ENCODE data around the gene CLK3. TPM values are rescaled to one million over a fixed set of nuclear protein-coding genes. Genes with fewer than 3 reads are reported as not detected.
A peak's percentile ranks its signal among the peaks of the same experiment; 100 is the strongest.
"Not testable (repeated sequence)": the region's sequence is repeated elsewhere in the genome, so short reads cannot be mapped to it uniquely, and the experiment has no call there.

The CLK3 gene
- total RNA-seq, 8 experiments from 2014 or later: 61.4 to 116 (median 77.9) TPM

- 80 to 100% (median 96%) methylated on average over 1 to 7 of the region's 8 CpGs; no CpG with 5 or more reads in 1 of the 10 experiments for WGBS, 10 experiments
- H3K4me3 ChIP-seq; H3K4me1 ChIP-seq (replicated peaks in 1 of 2); ATAC-seq (replicated peaks in 6 of 8); H3K27ac ChIP-seq; in situ Hi-C loops (cut with MboI; ENCODE audit: low pct_unique_long_range_greater_than_20kb in 2 of 9, low sequenced_read_pairs in 9 of 9, unreplicated experiment in 9 of 9): not testable (repeated sequence)
These were observed 45.6 kb downstream of the CLK3 start for GRCh38 chr15:74661280-74661679.

DNA sequence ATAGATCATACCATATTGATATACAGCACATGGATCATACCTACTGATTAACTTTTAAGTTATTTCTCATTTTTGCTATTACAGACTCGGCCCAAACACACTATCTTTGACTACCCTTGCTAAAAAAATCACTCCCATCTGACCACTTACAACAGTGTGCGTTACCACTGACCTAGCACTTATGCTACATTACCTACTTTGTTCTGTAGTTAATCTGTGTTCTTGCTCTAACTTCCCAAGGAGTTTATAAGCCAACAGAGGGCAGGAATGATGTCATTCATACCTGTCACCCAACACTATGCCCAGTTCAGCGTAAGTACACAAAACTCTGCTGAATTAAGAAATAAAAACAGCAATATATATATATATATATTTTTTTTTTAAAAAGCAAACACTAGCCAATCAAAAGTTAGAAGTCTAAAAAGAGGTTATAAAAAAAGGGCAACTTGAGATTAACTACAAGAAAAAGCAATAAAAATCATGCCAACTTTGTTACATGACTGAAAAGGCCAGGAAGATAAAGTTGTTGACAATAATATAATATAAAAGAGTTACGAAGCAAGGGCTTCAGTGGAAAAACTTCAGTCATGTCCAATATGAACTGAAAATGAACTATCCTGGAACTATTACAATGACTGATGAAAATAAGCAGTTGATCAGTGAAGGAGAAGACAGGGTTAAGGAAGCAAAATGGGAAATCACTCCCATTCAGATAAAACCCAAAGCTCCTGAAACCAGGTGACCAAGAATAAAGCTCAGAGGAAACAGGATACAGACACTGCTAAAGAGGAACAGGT is 46.6 kb downstream of the CLK3 start:
- peak in 1 of 8 experiments; percentile 17 for ATAC-seq (replicated peaks in 6 of 8)
- Histone ChIP-seq H3K4me1 (replicated peaks in 1 of 2) (peaks cover 0 to 3% of the 10 kb centered on the region in 2 donors), H3K27ac (no peak overlapping the region), H3K4me3 (no peak overlapping the region)
- in situ Hi-C loops (cut with MboI; ENCODE audit: low pct_unique_long_range_greater_than_20kb in 2 of 9, low sequenced_read_pairs in 9 of 9, unreplicated experiment in 9 of 9): no loop called here
- WGBS, 10 experiments: 55 to 92% (median 90%) methylated on average over 2 to 4 of the region's 4 CpGs

- no peak for ATAC-seq (replicated peaks in 6 of 8)
- Histone ChIP-seq H3K27ac (no peak overlapping the region), H3K4me1 (replicated peaks in 1 of 2) (peaks cover 0 to 3% of the 10 kb centered on the region in 2 donors), H3K4me3 (no peak overlapping the region)
- in situ Hi-C loops (cut with MboI; ENCODE audit: low pct_unique_long_range_greater_than_20kb in 2 of 9, low sequenced_read_pairs in 9 of 9, unreplicated experiment in 9 of 9): no loop called here
- WGBS, 10 experiments: 79 to 91% (median 84%) methylated on average over 5 to 8 of the region's 8 CpGs
These were observed 47.8 kb downstream of the CLK3 start for GRCh38 chr15:74663303-74664027.

DNA sequence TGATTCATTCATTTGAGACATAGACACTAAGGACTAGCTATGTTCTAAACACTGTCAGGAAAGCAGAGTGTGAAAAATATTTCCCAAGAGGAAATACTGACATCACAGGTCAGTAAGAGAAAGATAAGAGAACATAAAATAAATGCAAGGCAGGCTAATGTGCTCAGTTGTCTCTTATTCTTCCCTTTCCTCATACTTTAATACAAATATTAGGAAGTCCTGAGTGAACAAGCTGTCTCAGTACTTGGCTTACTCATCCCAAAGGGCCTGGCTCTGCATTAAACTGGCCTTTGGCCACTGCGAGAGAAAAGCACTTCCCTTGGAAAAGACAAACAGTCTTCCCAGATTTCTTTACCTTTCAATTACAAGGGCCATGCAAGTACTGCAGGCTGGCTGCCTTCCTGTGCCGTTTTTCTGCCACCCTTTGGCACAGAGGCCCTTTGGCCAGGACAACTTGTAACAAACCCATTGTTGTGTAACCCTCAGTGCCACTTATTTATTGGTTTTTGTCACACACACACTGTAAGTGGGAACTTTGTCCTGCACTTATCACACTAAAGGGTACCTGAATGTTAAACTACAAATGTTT is 48.5 kb downstream of the CLK3 start:
- WGBS, 10 experiments: 0 to 100% (median 47%) methylated on average over 1 to 2 of the region's 2 CpGs; no CpG with 5 or more reads in 2 of the 10 experiments
- peak in 4 of 8 experiments; percentile 16 to 57 (median 40) for ATAC-seq (replicated peaks in 6 of 8)
- Histone ChIP-seq H3K4me1 (replicated peaks in 1 of 2) (peaks cover 0 to 3% of the 10 kb centered on the region in 2 donors), H3K4me3 (no peak overlapping the region), H3K27ac (no peak overlapping the region)
- in situ Hi-C loops (cut with MboI; ENCODE audit: low pct_unique_long_range_greater_than_20kb in 2 of 9, low sequenced_read_pairs in 9 of 9, unreplicated experiment in 9 of 9): no loop called here

DNA sequence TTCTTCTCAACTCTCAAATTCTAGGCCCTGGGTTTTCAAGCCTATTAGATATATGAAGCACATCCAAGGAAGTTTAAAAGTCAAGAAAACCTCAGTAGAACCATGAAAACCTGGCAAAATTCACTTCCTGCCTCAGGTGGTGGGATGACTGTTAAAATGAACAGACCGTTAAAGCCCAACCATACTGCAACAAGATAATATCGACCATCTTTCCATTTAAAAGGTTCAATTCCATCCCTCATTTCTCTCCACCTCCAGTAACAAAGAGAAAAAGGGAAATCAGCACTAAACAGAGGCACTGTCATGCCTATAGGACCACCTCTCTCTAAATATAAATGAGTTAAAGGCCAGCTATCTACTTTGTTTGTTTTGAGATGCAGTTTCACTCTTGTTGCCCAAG is 49.0 kb downstream of the CLK3 start:
- in situ Hi-C loops (cut with MboI; ENCODE audit: low pct_unique_long_range_greater_than_20kb in 2 of 9, low sequenced_read_pairs in 9 of 9, unreplicated experiment in 9 of 9): no loop called here
- peaks cover 0 to 3% of the 10 kb centered on the region in 2 donors for H3K4me1 ChIP-seq (replicated peaks in 1 of 2)
- WGBS, 10 experiments: 76 to 94% (median 80%) methylated on average over 1 to 2 of the region's 2 CpGs; no CpG with 5 or more reads in 2 of the 10 experiments
- no peak overlapping the region for H3K4me3 ChIP-seq
- no peak for ATAC-seq (replicated peaks in 6 of 8)
- H3K27ac ChIP-seq: no peak overlapping the region

GRCh38 chr15:74667975-74668374 is 52.3 kb downstream of the CLK3 start:
- in situ Hi-C loops (cut with MboI; ENCODE audit: low pct_unique_long_range_greater_than_20kb in 2 of 9, low sequenced_read_pairs in 9 of 9, unreplicated experiment in 9 of 9): no loop called here
- H3K27ac ChIP-seq: no peak overlapping the region
- no peak for ATAC-seq (replicated peaks in 6 of 8)
- H3K4me3 ChIP-seq: no peak overlapping the region
- WGBS, 10 experiments: 25 to 100% (median 100%) methylated on average over 1 of the region's 1 CpG
- H3K4me1 ChIP-seq (replicated peaks in 1 of 2): peaks cover 0 to 3% of the 10 kb centered on the region in 2 donors

- in situ Hi-C loops (cut with MboI; ENCODE audit: low pct_unique_long_range_greater_than_20kb in 2 of 9, low sequenced_read_pairs in 9 of 9, unreplicated experiment in 9 of 9): no loop called here
- 81 to 100% (median 93%) methylated on average over 1 to 3 of the region's 4 CpGs; no CpG with 5 or more reads in 2 of the 10 experiments for WGBS, 10 experiments
- ATAC-seq (replicated peaks in 6 of 8): no peak
- Histone ChIP-seq H3K4me1 (replicated peaks in 1 of 2) (no peaks in the 10 kb centered on the region), H3K27ac (no peak overlapping the region), H3K4me3 (no peak overlapping the region)
These were observed 54.0 kb downstream of the CLK3 start for GRCh38 chr15:74669627-74670026.

DNA sequence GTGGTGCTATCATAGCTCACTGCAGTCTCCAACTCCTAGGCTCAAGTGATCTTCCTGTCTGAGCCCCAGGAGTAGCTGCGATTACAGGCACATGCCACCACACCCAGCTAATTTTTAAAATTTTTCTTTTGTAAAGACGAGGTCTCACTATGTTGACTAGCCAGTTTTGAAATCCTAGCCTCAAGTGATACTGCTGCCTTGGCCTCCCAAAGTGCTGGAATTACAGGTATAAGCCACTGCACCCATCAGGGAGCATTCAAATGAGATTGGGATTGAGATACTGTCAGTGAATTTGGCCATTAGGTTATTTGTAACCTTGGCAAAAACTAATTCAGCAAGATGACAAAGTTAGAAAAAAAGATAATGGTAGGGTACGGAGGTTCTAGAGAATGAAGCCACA is 58.5 kb downstream of the CLK3 start:
- ATAC-seq (replicated peaks in 6 of 8): no peak
- in situ Hi-C loops (cut with MboI; ENCODE audit: low pct_unique_long_range_greater_than_20kb in 2 of 9, low sequenced_read_pairs in 9 of 9, unreplicated experiment in 9 of 9): no loop called here
- WGBS, 10 experiments: 83 to 100% (median 96%) methylated on average over 1 to 3 of the region's 3 CpGs
- Histone ChIP-seq H3K4me3 (no peak overlapping the region), H3K27ac (no peak overlapping the region), H3K4me1 (replicated peaks in 1 of 2) (no peaks in the 10 kb centered on the region)

DNA sequence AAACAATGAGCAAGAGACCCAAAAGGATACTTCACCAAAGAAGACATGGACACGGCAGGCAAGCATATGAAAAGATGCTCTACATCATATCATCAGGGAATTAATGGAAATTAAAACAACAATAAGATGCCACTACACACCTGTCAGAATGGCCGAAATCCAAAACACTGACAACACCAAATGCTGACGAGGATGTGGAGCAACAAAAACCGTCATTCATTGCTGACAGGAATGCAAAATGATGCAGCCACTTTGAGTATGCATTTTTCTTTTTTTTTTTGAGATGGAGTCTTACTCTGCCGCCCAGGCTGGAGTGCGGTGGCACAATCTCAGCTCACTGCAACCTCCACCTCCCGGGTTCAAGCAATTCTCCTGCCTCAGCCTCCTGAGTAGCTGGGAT is 61.2 kb downstream of the CLK3 start:
- in situ Hi-C loops (cut with MboI; ENCODE audit: low pct_unique_long_range_greater_than_20kb in 2 of 9, low sequenced_read_pairs in 9 of 9, unreplicated experiment in 9 of 9): no loop called here
- H3K4me1 ChIP-seq (replicated peaks in 1 of 2): no peaks in the 10 kb centered on the region
- no peak overlapping the region for H3K4me3 ChIP-seq
- WGBS, 10 experiments: 40 to 100% (median 86%) methylated on average over 1 to 7 of the region's 7 CpGs; no CpG with 5 or more reads in 2 of the 10 experiments
- no peak overlapping the region for H3K27ac ChIP-seq
- no peak for ATAC-seq (replicated peaks in 6 of 8)

Other genes starting within 250 kb of the CLK3 start
- 1 to 10 TPM in 4 of 8 experiments, under 1 TPM in 1, not detected in 3; 0.46 to 3.1 (median 2.3) TPM for gene CYP11A1, start 248.2 kb upstream of the CLK3 start, total RNA-seq
- 10 to 100 TPM in 4 of 8 experiments, 1 to 10 TPM in 2, under 1 TPM in 2; 0.45 to 16.5 (median 9.6) TPM for gene SEMA7A, start 181.9 kb upstream of the CLK3 start, total RNA-seq
- 10 to 100 TPM; 34.5 to 48.1 (median 43.2) TPM for gene UBL7, start 154.7 kb upstream of the CLK3 start, total RNA-seq
- 10 to 100 TPM in 3 of 8 experiments, 1 to 10 TPM in 5; 1.1 to 22.6 (median 7.2) TPM for gene ARID3B, start 74.6 kb upstream of the CLK3 start, total RNA-seq
- 10 to 100 TPM in 7 of 8 experiments, 1 to 10 TPM in 1; 8.8 to 47.1 (median 29.1) TPM for gene EDC3, start 80.2 kb downstream of the CLK3 start, total RNA-seq
- 1 to 10 TPM in 2 of 8 experiments, under 1 TPM in 5, not detected in 1; 0.21 to 3.8 (median 0.73) TPM for gene CYP1A1, start 109.7 kb downstream of the CLK3 start, total RNA-seq
- under 1 TPM in 4 of 8 experiments, not detected in 4; 0.13 to 0.47 (median 0.14) TPM for gene CYP1A2, start 133.0 kb downstream of the CLK3 start, total RNA-seq
- gene CSK, start 166.2 kb downstream of the CLK3 start, total RNA-seq: 100 to 1,000 TPM in 2 of 8 experiments, 10 to 100 TPM in 6; 15.6 to 155 (median 27.0) TPM
- gene LMAN1L, start 197.0 kb downstream of the CLK3 start, total RNA-seq: 1 to 10 TPM in 2 of 8 experiments, under 1 TPM in 5, not detected in 1; 0.08 to 1.8 (median 0.32) TPM
- gene CPLX3, start 210.8 kb downstream of the CLK3 start, total RNA-seq: under 1 TPM in 7 of 8 experiments, not detected in 1; 0.11 to 0.66 (median 0.32) TPM
- 10 to 100 TPM; 19.8 to 37.2 (median 28.6) TPM for gene ULK3, start 227.3 kb downstream of the CLK3 start, total RNA-seq